ENCODE results near the gene SP100. TPM values are rescaled to one million over a fixed set of nuclear protein-coding genes. Genes with fewer than 3 reads are reported as not detected.
A peak's percentile ranks its signal among the peaks of the same experiment; 100 is the strongest.

Gene SP100
- total RNA-seq, 1 donor from 2014 or later: 169 TPM

- Mint-ChIP-seq H3K27me3 (ENCODE audit: low read depth, unreplicated experiment) (peaks cover 27% of the 10 kb centered on the region), H3K27ac (ENCODE audit: unreplicated experiment) (no peak overlapping the region), H3K9me3 (ENCODE audit: unreplicated experiment) (peaks cover 21% of the 10 kb centered on the region), H3K36me3 (ENCODE audit: low read depth, unreplicated experiment) (peaks cover under 1% of the 10 kb centered on the region), H3K4me3 (ENCODE audit: unreplicated experiment) (peak overlapping the region; percentile 55), H3K4me1 (ENCODE audit: low read depth, unreplicated experiment) (no peaks in the 10 kb centered on the region)
- H4K20me1 ChIP-seq (ENCODE audit: insufficient read depth, low read length): no peaks in the 10 kb centered on the region
- no peaks in the 10 kb centered on the region for H3K9me3 ChIP-seq (ENCODE audit: insufficient read depth, low read depth, low read length)
- no peak overlapping the region for H3K27ac ChIP-seq (ENCODE audit: low read depth, low read length)
- H3K4me2 ChIP-seq (ENCODE audit: low read length): no peak overlapping the region
- H3K79me2 ChIP-seq (ENCODE audit: insufficient read depth, low read length): no peaks in the 10 kb centered on the region
- no peak overlapping the region for H2AFZ ChIP-seq (ENCODE audit: low read depth, low read length)
- no peak for FAIRE-seq
- H3K27me3 ChIP-seq (ENCODE audit: insufficient read depth, low read length): peaks cover 2% of the 10 kb centered on the region
- no peak overlapping the region for H3K9ac ChIP-seq (ENCODE audit: low read length)
- H3K36me3 ChIP-seq (ENCODE audit: insufficient read depth, low read length): no peaks in the 10 kb centered on the region
- peaks cover 2% of the 10 kb centered on the region for H3K4me1 ChIP-seq (ENCODE audit: insufficient read depth, low read length)
- H3K4me3 ChIP-seq (ENCODE audit: insufficient read depth, low read depth, low read length): no peak overlapping the region
- TF ChIP-seq CTCF (IDR thresholded peaks at IDR 0.05; ENCODE audit: insufficient read depth, low read depth, low read length) (no peak), EZH2 (IDR thresholded peaks at IDR 0.05; ENCODE audit: insufficient read depth, low read length) (no peak)
- no peak for DNase-seq (ENCODE audit: low read depth)
Observed at GRCh38 chr2:230575642-230576324, 159.8 kb downstream of the SP100 start.

GRCh38 chr2:230577114-230577513, 161.1 kb downstream of the SP100 start:
- Histone ChIP-seq H3K27ac (ENCODE audit: low read depth, low read length) (no peak overlapping the region), H3K4me1 (ENCODE audit: insufficient read depth, low read length) (peaks cover 2% of the 10 kb centered on the region), H4K20me1 (ENCODE audit: insufficient read depth, low read length) (no peaks in the 10 kb centered on the region), H3K9me3 (ENCODE audit: insufficient read depth, low read depth, low read length) (no peaks in the 10 kb centered on the region), H3K27me3 (ENCODE audit: insufficient read depth, low read length) (peaks cover 2% of the 10 kb centered on the region), H2AFZ (ENCODE audit: low read depth, low read length) (no peak overlapping the region), H3K79me2 (ENCODE audit: insufficient read depth, low read length) (no peaks in the 10 kb centered on the region), H3K36me3 (ENCODE audit: insufficient read depth, low read length) (no peaks in the 10 kb centered on the region), H3K4me2 (ENCODE audit: low read length) (no peak overlapping the region), H3K4me3 (ENCODE audit: insufficient read depth, low read depth, low read length) (no peak overlapping the region), H3K9ac (ENCODE audit: low read length) (no peak overlapping the region)
- FAIRE-seq (no peak), DNase-seq (ENCODE audit: low read depth) (no peak)
- peaks cover 16% of the 10 kb centered on the region for H3K9me3 Mint-ChIP-seq (ENCODE audit: unreplicated experiment)
- H3K27me3 Mint-ChIP-seq (ENCODE audit: low read depth, unreplicated experiment): peaks cover 27% of the 10 kb centered on the region
- no peak overlapping the region for H3K4me3 Mint-ChIP-seq (ENCODE audit: unreplicated experiment)
- TF ChIP-seq EZH2 (IDR thresholded peaks at IDR 0.05; ENCODE audit: insufficient read depth, low read length): no peak
- no peak for TF ChIP-seq CTCF (IDR thresholded peaks at IDR 0.05; ENCODE audit: insufficient read depth, low read depth, low read length)
- H3K27ac Mint-ChIP-seq (ENCODE audit: unreplicated experiment): no peak overlapping the region
- H3K4me1 Mint-ChIP-seq (ENCODE audit: low read depth, unreplicated experiment): no peaks in the 10 kb centered on the region
- H3K36me3 Mint-ChIP-seq (ENCODE audit: low read depth, unreplicated experiment): no peaks in the 10 kb centered on the region

- Histone ChIP-seq H2AFZ (ENCODE audit: low read depth, low read length) (no peak overlapping the region), H3K4me2 (ENCODE audit: low read length) (peak overlapping the region; percentile 7), H3K27me3 (ENCODE audit: insufficient read depth, low read length) (peaks cover 2% of the 10 kb centered on the region), H3K4me1 (ENCODE audit: insufficient read depth, low read length) (peaks cover 2% of the 10 kb centered on the region), H3K9me3 (ENCODE audit: insufficient read depth, low read depth, low read length) (no peaks in the 10 kb centered on the region), H3K9ac (ENCODE audit: low read length) (no peak overlapping the region), H3K27ac (ENCODE audit: low read depth, low read length) (no peak overlapping the region), H3K36me3 (ENCODE audit: insufficient read depth, low read length) (no peaks in the 10 kb centered on the region), H4K20me1 (ENCODE audit: insufficient read depth, low read length) (no peaks in the 10 kb centered on the region), H3K79me2 (ENCODE audit: insufficient read depth, low read length) (no peaks in the 10 kb centered on the region), H3K4me3 (ENCODE audit: insufficient read depth, low read depth, low read length) (no peak overlapping the region)
- H3K9me3 Mint-ChIP-seq (ENCODE audit: unreplicated experiment): peaks cover 17% of the 10 kb centered on the region
- FAIRE-seq (no peak), DNase-seq (ENCODE audit: low read depth) (no peak)
- no peak overlapping the region for H3K27ac Mint-ChIP-seq (ENCODE audit: unreplicated experiment)
- no peaks in the 10 kb centered on the region for H3K4me1 Mint-ChIP-seq (ENCODE audit: low read depth, unreplicated experiment)
- TF ChIP-seq CTCF (IDR thresholded peaks at IDR 0.05; ENCODE audit: insufficient read depth, low read depth, low read length) (no peak), EZH2 (IDR thresholded peaks at IDR 0.05; ENCODE audit: insufficient read depth, low read length) (no peak)
- H3K36me3 Mint-ChIP-seq (ENCODE audit: low read depth, unreplicated experiment): no peaks in the 10 kb centered on the region
- peaks cover 22% of the 10 kb centered on the region for H3K27me3 Mint-ChIP-seq (ENCODE audit: low read depth, unreplicated experiment)
- H3K4me3 Mint-ChIP-seq (ENCODE audit: unreplicated experiment): no peak overlapping the region
Observed at GRCh38 chr2:230578106-230578505, 162.1 kb downstream of the SP100 start.

All from astrocyte (in vitro differentiated cells and primary cell).